ENCODE measurements around the gene ENOX1. TPM values are rescaled to one million over a fixed set of nuclear protein-coding genes. Genes with fewer than 3 reads are reported as not detected.

ENOX1 gene
- total and polyA plus RNA-seq, 2 donors (not counting 3 experiments of a cell fraction or from before 2014, with no cell fraction given) = 0.17 to 0.97 TPM

- Histone ChIP-seq H3K27ac (ENCODE audit: insufficient read depth, low read depth, low read length) (no peak overlapping the region), H3K9me3 (replicated peaks; ENCODE audit: control insufficient read depth, insufficient read depth, low read length) (no peaks in the 10 kb centered on the region), H2AFZ (ENCODE audit: low read depth, low read length) (no peak overlapping the region), H3K36me3 (ENCODE audit: control insufficient read depth in 2 of 2, extremely low read depth in 1 of 2, insufficient read depth in 2 of 2, low read length in 2 of 2) (no peaks in the 10 kb centered on the region), H3K4me1 (ENCODE audit: control insufficient read depth, extremely low read depth, insufficient read depth, low read length) (no peaks in the 10 kb centered on the region), H3K79me2 (ENCODE audit: control insufficient read depth, insufficient read depth, low read length) (no peaks in the 10 kb centered on the region), H3K9me1 (replicated peaks; ENCODE audit: control insufficient read depth, extremely low read depth, insufficient read depth, low read length) (no peaks in the 10 kb centered on the region), H3K4me3 (replicated peaks in 1 of 3; ENCODE audit: insufficient read depth in 1 of 3, low read depth in 1 of 3, low read length in 3 of 3) (no peak overlapping the region), H3K9ac (replicated peaks; ENCODE audit: extremely low read depth, insufficient read depth, low read length) (no peak overlapping the region), H4K20me1 (replicated peaks; ENCODE audit: control insufficient read depth, extremely low read depth, insufficient read depth, low read length) (no peaks in the 10 kb centered on the region), H3K27me3 (ENCODE audit: control insufficient read depth in 2 of 2, insufficient read depth in 2 of 2, low read length in 2 of 2) (peaks cover 0 to 2% of the 10 kb centered on the region in 2 experiments), H3K4me2 (ENCODE audit: insufficient read depth, low read length) (no peak overlapping the region)
- CTCF ChIA-PET = no interaction called here
- TF ChIP-seq POLR2AphosphoS5 (IDR thresholded peaks at IDR 0.05; ENCODE audit: insufficient read depth, low read depth, low read length) (no peak), MYC (IDR thresholded peaks at IDR 0.05; ENCODE audit: low read depth, low read length) (no peak), GATA2 (IDR thresholded peaks at IDR 0.05; ENCODE audit: insufficient read depth, insufficient read length, low read depth, low read length) (no peak), JUN (IDR thresholded peaks at IDR 0.05; ENCODE audit: borderline replicate concordance, insufficient read depth, insufficient read length, low read depth) (no peak), CTCF (IDR thresholded peaks at IDR 0.05; ENCODE audit: extremely low read depth in 1 of 2, insufficient read depth in 1 of 2, low read depth in 1 of 2, low read length in 2 of 2) (no peak), EZH2 (IDR thresholded peaks at IDR 0.05; ENCODE audit: borderline replicate concordance, low read depth, low read length, severe bottlenecking) (no peak), POLR2A (IDR thresholded peaks at IDR 0.05; ENCODE audit: low read depth, low read length) (no peak), MAX (IDR thresholded peaks at IDR 0.05; ENCODE audit: insufficient read depth, insufficient read length) (no peak), FOS (IDR thresholded peaks at IDR 0.05; ENCODE audit: borderline replicate concordance, insufficient read depth, low read length) (no peak)
- no TSS peak for BruUV-seq (replicated peaks)
- POLR2A ChIA-PET = no interaction called here
- FAIRE-seq (no peak), DNase-seq (ENCODE audit: low read depth, low spot score) (no peak)
- intact Hi-C loops (cut with micrococcal nuclease) = no loop called here
- dilution Hi-C loops (cut with MboI; ENCODE audit: extremely low pct_ligation_motif_present, low sequenced_read_pairs) = no loop called here
Measured at GRCh38 chr13:43730642-43731041, 56.1 kb downstream of the ENOX1 start.
